Karpas-422 (cell line): ENCODE measurements around the gene BCOR. TPM values are rescaled to one million over a fixed set of nuclear protein-coding genes. Genes with fewer than 3 reads are reported as not detected.

Experiments
- DNase-seq: peaks from one replicate; pipeline ENCODE4 v3.0.0-alpha.2; 2015
- H2AFZ ChIP-seq: fragments of 200-600 bp; sonication (generic); 2 replicates; pipeline ENCODE4 v1.6.1; 2014; ENCODE audit warnings: antibody characterized with exemption, low read length, mixed read lengths
- H3K27ac ChIP-seq: fragments of 200-600 bp; sonication (generic); 2 replicates; pipeline ENCODE4 v1.5.1; 2014; ENCODE audit warnings: mild to moderate bottlenecking, low read length, moderate library complexity
- H3K27me3 ChIP-seq: fragments of 200-600 bp; sonication (generic); 2 replicates; pipeline ENCODE4 v1.6.1; 2014; ENCODE audit warnings: low read length, mixed read lengths
- H3K36me3 ChIP-seq: fragments of 200-600 bp; sonication (generic); 2 replicates; pipeline ENCODE4 v1.6.1; 2014; ENCODE audit warnings: low read length, mixed read lengths; ENCODE audit not compliant: insufficient read depth
- H3K4me1 ChIP-seq: fragments of 200-600 bp; sonication (generic); 2 replicates; pipeline ENCODE4 v1.6.1; 2014; ENCODE audit warnings: mild to moderate bottlenecking, low read length, mixed read lengths
- H3K4me2 ChIP-seq: fragments of 200-600 bp; sonication (generic); 2 replicates; pipeline ENCODE4 v1.6.1; 2014; ENCODE audit warnings: low read length, low read depth, mild to moderate bottlenecking; ENCODE audit not compliant: poor library complexity, severe bottlenecking
- H3K4me3 ChIP-seq: fragments of 200-600 bp; sonication (generic); 2 replicates; pipeline ENCODE4 v1.5.1; 2014; ENCODE audit warnings: mild to moderate bottlenecking, antibody characterized with exemption, low read length, mixed read lengths
- H3K79me2 ChIP-seq: fragments of 200-600 bp; sonication (generic); 2 replicates; pipeline ENCODE4 v1.6.1; 2014; ENCODE audit warnings: mild to moderate bottlenecking, low read length, mixed read lengths
- H3K9ac ChIP-seq: fragments of 200-600 bp; sonication (generic); 2 replicates; pipeline ENCODE4 v1.6.0; 2014; ENCODE audit warnings: low read length
- H3K9me2 ChIP-seq: fragments of 200-600 bp; sonication (generic), shearing (Covaris generic); replicated peaks from 2 replicates; pipeline ENCODE4 v1.6.0; 2014; ENCODE audit warnings: mild to moderate bottlenecking, low read length, moderate library complexity; ENCODE audit not compliant: insufficient read depth
- H3K9me3 ChIP-seq: fragments of 300-700, 200-600 bp; sonication (generic); 2 replicates; pipeline ENCODE4 v1.6.1; 2014; ENCODE audit warnings: low read length, mixed read lengths
- H4K20me1 ChIP-seq: fragments of 200-600 bp; sonication (generic); 2 replicates; pipeline ENCODE4 v1.6.1; 2014; ENCODE audit warnings: mild to moderate bottlenecking, antibody characterized with exemption, low read length, low read depth; ENCODE audit not compliant: insufficient read depth
- total RNA-seq: library from RNA; depleted of rRNA; stranded (reverse); fragments of >200 nt; shearing (Covaris generic); gene quantifications from 2 replicates; pipeline ENCODE4 v1.2.3, GENCODE V29; 2014; ENCODE audit warnings: low replicate concordance

Gene BCOR
- total RNA-seq, 1 experiment from 2014 or later: 49.9 TPM

- H3K27me3 ChIP-seq: no peaks in the 10 kb centered on the region
- peaks cover 23% of the 10 kb centered on the region; the same call in 1 of the 2 replicates for H4K20me1 ChIP-seq
- H2AFZ ChIP-seq: no peak overlapping the region
- H3K9ac ChIP-seq: no peak overlapping the region
- H3K4me1 ChIP-seq: peaks cover 9% of the 10 kb centered on the region
- no peak overlapping the region for H3K4me2 ChIP-seq
- no peak overlapping the region for H3K4me3 ChIP-seq
- H3K27ac ChIP-seq: no peak overlapping the region
- no peaks in the 10 kb centered on the region for H3K9me2 ChIP-seq
- H3K9me3 ChIP-seq: no peaks in the 10 kb centered on the region
- peaks cover 14% of the 10 kb centered on the region; the same call in 1 of the 2 replicates for H3K79me2 ChIP-seq
- H3K36me3 ChIP-seq: no peaks in the 10 kb centered on the region
- no peak for DNase-seq
These were observed 23.4 kb downstream of the BCOR start for GRCh38 chrX:40074080-40074958.

- Histone ChIP-seq H3K79me2 (peaks cover 11% of the 10 kb centered on the region; the same call in 1 of the 2 replicates), H3K9me2 (no peaks in the 10 kb centered on the region), H3K4me1 (peaks cover 9% of the 10 kb centered on the region), H3K27me3 (no peaks in the 10 kb centered on the region), H4K20me1 (0 out of 2 replicates have a peak, but pooled peaks cover 23% of the 10 kb centered on the region), H3K27ac (no peak overlapping the region), H3K36me3 (no peaks in the 10 kb centered on the region), H3K9ac (no peak overlapping the region), H2AFZ (no peak overlapping the region), H3K4me3 (no peak overlapping the region), H3K9me3 (no peaks in the 10 kb centered on the region), H3K4me2 (no peak overlapping the region)
- DNase-seq: no peak
These were observed 24.2 kb downstream of the BCOR start for GRCh38 chrX:40073439-40074054.

- Histone ChIP-seq H2AFZ (no peak overlapping the region), H3K27me3 (no peaks in the 10 kb centered on the region), H3K79me2 (peaks cover 11% of the 10 kb centered on the region; the same call in 1 of the 2 replicates), H3K4me2 (no peak overlapping the region), H3K9me3 (no peaks in the 10 kb centered on the region), H3K4me3 (no peak overlapping the region), H3K4me1 (peaks cover 9% of the 10 kb centered on the region), H3K9me2 (no peaks in the 10 kb centered on the region), H4K20me1 (0 out of 2 replicates have a peak, but pooled peaks cover 23% of the 10 kb centered on the region), H3K9ac (no peak overlapping the region), H3K36me3 (no peaks in the 10 kb centered on the region), H3K27ac (no peak overlapping the region)
- no peak for DNase-seq
These were observed 25.5 kb downstream of the BCOR start for GRCh38 chrX:40072246-40072645.

DNA sequence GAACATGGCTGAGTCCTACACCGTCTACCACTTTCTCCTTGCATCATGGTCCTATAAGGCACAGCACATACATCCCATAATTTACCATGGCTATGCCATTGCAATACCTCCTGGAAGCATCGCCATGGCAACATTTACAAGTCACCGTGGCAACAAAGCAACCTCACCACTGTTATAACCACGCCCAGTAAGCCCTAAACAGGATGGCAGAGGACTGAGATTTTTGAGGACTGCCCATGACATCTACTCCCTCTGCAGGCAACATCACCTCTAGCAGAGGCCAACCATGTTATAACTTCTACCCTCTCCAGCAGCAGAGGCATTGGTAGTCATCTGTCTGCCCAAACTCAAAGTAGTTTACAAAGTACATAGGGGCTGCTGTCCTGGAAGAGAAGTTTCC lies 29.7 kb downstream of the BCOR start:
- Histone ChIP-seq H3K9ac (no peak overlapping the region), H3K27ac (no peak overlapping the region), H2AFZ (no peak overlapping the region), H3K9me3 (no peaks in the 10 kb centered on the region), H3K79me2 (peaks cover 7% of the 10 kb centered on the region; the same call in 1 of the 2 replicates), H3K4me2 (no peak overlapping the region), H3K4me1 (peaks cover 9% of the 10 kb centered on the region), H3K27me3 (no peaks in the 10 kb centered on the region), H3K36me3 (no peaks in the 10 kb centered on the region), H3K9me2 (no peaks in the 10 kb centered on the region), H3K4me3 (no peak overlapping the region), H4K20me1 (0 out of 2 replicates have a peak, but pooled peaks cover 33% of the 10 kb centered on the region)
- peak; percentile 46 for DNase-seq

DNA sequence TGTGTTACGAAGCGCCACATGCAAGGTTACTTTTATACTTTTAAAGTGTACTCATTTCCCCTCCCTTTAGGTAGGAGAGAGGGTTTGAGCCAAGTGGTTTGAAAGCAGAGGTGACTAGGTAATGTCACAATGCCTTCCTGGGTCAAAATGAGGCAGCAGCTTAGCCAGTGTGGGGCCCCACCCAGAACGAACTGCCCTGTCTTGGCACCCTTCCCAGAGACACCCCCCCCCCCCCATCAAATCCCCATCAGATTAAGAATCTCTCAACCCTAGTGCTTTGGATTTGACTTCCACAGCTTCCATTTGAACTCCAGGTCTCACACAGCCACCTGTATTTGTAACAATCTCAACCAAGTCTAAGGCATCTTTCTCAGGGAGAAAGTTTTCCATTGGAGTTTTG lies 31.1 kb downstream of the BCOR start:
- Histone ChIP-seq H2AFZ (no peak overlapping the region), H3K27ac (no peak overlapping the region), H4K20me1 (0 out of 2 replicates have a peak, but pooled peaks cover 23% of the 10 kb centered on the region), H3K79me2 (peaks cover 5% of the 10 kb centered on the region; the same call in 1 of the 2 replicates), H3K9me2 (no peaks in the 10 kb centered on the region), H3K4me3 (no peak overlapping the region), H3K4me1 (peaks cover under 1% of the 10 kb centered on the region; the same call in 1 of the 2 replicates), H3K4me2 (no peak overlapping the region), H3K36me3 (no peaks in the 10 kb centered on the region), H3K27me3 (no peaks in the 10 kb centered on the region), H3K9ac (no peak overlapping the region), H3K9me3 (no peaks in the 10 kb centered on the region)
- DNase-seq: no peak

- Histone ChIP-seq H3K27me3 (no peaks in the 10 kb centered on the region), H2AFZ (no peak overlapping the region), H4K20me1 (0 out of 2 replicates have a peak, but pooled peaks cover 20% of the 10 kb centered on the region), H3K4me1 (no peaks in the 10 kb centered on the region), H3K27ac (no peak overlapping the region), H3K79me2 (peaks cover under 1% of the 10 kb centered on the region; the same call in 1 of the 2 replicates), H3K4me3 (no peak overlapping the region), H3K36me3 (no peaks in the 10 kb centered on the region), H3K9me2 (no peaks in the 10 kb centered on the region), H3K4me2 (no peak overlapping the region), H3K9me3 (no peaks in the 10 kb centered on the region), H3K9ac (no peak overlapping the region)
- DNase-seq: no peak
These were observed 32.3 kb downstream of the BCOR start for GRCh38 chrX:40065296-40066046.

GRCh38 chrX:40064055-40064597 lies 33.6 kb downstream of the BCOR start:
- Histone ChIP-seq H3K4me3 (no peak overlapping the region), H3K36me3 (no peaks in the 10 kb centered on the region), H3K79me2 (no peaks in the 10 kb centered on the region), H4K20me1 (0 out of 2 replicates have a peak, but pooled peaks cover 12% of the 10 kb centered on the region), H3K4me1 (no peaks in the 10 kb centered on the region), H3K27ac (no peak overlapping the region), H3K9me2 (no peaks in the 10 kb centered on the region), H3K4me2 (no peak overlapping the region), H3K9me3 (no peaks in the 10 kb centered on the region), H3K27me3 (no peaks in the 10 kb centered on the region), H3K9ac (no peak overlapping the region), H2AFZ (no peak overlapping the region)
- no peak for DNase-seq
